Measurements from ENCODE around the gene KCNF1.

KCNF1 gene

DNA sequence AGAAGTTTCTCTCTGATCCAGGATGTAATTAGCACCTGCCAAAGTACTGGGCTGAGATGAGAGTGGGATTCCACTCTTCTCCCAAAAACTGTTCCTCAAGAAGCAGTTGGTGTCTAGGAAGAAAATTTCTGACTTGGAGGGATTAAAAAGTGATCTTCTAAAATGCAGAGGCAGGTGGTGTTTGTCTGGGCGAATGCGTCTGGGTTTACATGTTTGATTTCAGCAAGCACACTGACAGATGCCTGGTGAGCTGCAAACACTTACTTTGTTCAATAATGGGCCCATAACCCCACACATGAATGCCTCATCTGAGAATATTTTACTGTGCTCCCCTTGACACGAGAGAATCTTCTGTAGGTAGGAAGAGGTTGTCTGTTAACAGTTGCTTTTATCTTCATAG is 24.3 kb upstream of the KCNF1 start:
- DNase-seq (ENCODE audit: insufficient read length, low spot score) (no peak), FAIRE-seq (no peak)
- TF ChIP-seq POLR2AphosphoS5 (IDR thresholded peaks at IDR 0.05; ENCODE audit: low read depth, low read length) = no peak
- no peak for TF ChIP-seq POU2F2 (IDR thresholded peaks at IDR 0.05; ENCODE audit: low read depth, low read length)
- TF ChIP-seq SPI1 (IDR thresholded peaks at IDR 0.05; ENCODE audit: low read depth, low read length) = no peak

GRCh38 chr2:10889651-10890215 is 22.0 kb upstream of the KCNF1 start:
- no peak for TF ChIP-seq PAX5 (IDR thresholded peaks at IDR 0.05; ENCODE audit: insufficient read depth, low read length, severe bottlenecking)
- no peak for TF ChIP-seq POU2F2 (IDR thresholded peaks at IDR 0.05; ENCODE audit: low read depth, low read length)
- TF ChIP-seq POLR2AphosphoS5 (IDR thresholded peaks at IDR 0.05; ENCODE audit: low read depth, low read length) = no peak
- TF ChIP-seq POLR2A (IDR thresholded peaks at IDR 0.05; ENCODE audit: low read depth, low read length) = no peak
- TF ChIP-seq TAF1 (IDR thresholded peaks at IDR 0.05; ENCODE audit: low read depth, low read length) = no peak
- no peak for TF ChIP-seq SPI1 (IDR thresholded peaks at IDR 0.05; ENCODE audit: low read depth, low read length)
- DNase-seq (ENCODE audit: insufficient read length, low spot score) (no peak), FAIRE-seq (no peak)

- TF ChIP-seq SPI1 (IDR thresholded peaks at IDR 0.05; ENCODE audit: low read depth, low read length) (no peak), PAX5 (IDR thresholded peaks at IDR 0.05; ENCODE audit: insufficient read depth, low read length, severe bottlenecking) (no peak), POLR2A (IDR thresholded peaks at IDR 0.05; ENCODE audit: low read depth, low read length) (no peak), TAF1 (IDR thresholded peaks at IDR 0.05; ENCODE audit: low read depth, low read length) (no peak), POLR2AphosphoS5 (IDR thresholded peaks at IDR 0.05; ENCODE audit: low read depth, low read length) (no peak), POU2F2 (IDR thresholded peaks at IDR 0.05; ENCODE audit: low read depth, low read length) (no peak)
- FAIRE-seq (no peak), DNase-seq (ENCODE audit: insufficient read length, low spot score) (no peak)
Observed at GRCh38 chr2:10890706-10891270, 20.9 kb upstream of the KCNF1 start.

DNA sequence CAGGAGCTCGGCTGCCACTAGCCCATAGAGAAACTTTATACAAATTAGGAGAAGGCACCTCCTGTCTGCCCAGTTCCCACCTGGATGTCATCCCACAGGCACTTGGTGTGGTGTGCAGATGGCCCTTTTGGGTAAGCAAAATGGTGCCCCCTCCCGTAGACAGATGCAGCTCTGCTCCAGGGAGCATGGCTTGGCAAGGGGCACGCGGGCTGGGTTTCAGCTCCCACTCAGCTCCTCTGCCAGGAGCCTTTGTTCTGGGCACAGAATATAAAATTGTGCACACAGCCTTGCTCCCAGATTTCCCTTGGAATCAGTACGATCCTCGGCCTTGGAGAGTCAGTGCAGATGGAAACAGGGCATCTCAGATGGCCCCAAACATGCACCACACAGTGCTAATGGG is 20.3 kb upstream of the KCNF1 start:
- FAIRE-seq = no peak

DNA sequence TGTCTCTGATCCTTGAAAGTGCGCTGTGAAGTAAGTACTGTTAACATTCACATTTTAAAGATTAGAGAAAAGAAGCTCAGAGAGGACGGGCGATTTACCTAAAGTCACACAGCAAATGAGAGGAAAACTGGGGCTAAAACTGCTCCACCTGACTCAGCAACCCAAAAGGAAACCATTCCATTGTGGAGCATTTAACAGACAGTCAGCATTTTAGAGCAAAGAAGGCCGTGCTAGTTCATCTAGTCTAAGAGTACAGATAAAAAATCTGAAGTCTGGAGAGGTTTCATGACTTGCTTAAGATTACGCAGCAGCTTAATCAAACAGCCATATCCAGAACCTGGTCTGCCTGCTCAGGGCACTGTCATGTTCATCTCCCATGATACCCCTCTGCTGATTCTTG is 19.9 kb upstream of the KCNF1 start:
- FAIRE-seq (no peak), DNase-seq (ENCODE audit: insufficient read length, low spot score) (no peak)
- TF ChIP-seq POLR2A (IDR thresholded peaks at IDR 0.05; ENCODE audit: low read depth, low read length) = no peak
- no peak for TF ChIP-seq POU2F2 (IDR thresholded peaks at IDR 0.05; ENCODE audit: low read depth, low read length)
- no peak for TF ChIP-seq POLR2AphosphoS5 (IDR thresholded peaks at IDR 0.05; ENCODE audit: low read depth, low read length)
- no peak for TF ChIP-seq PAX5 (IDR thresholded peaks at IDR 0.05; ENCODE audit: insufficient read depth, low read length, severe bottlenecking)

More for the DNA sequence above, 20.3 kb upstream of the KCNF1 start:
- TF ChIP-seq POU2F2 (IDR thresholded peaks at IDR 0.05; ENCODE audit: low read depth, low read length) (no peak), TAF1 (IDR thresholded peaks at IDR 0.05; ENCODE audit: low read depth, low read length) (no peak), POLR2AphosphoS5 (IDR thresholded peaks at IDR 0.05; ENCODE audit: low read depth, low read length) (no peak), SPI1 (IDR thresholded peaks at IDR 0.05; ENCODE audit: low read depth, low read length) (no peak), PAX5 (IDR thresholded peaks at IDR 0.05; ENCODE audit: insufficient read depth, low read length, severe bottlenecking) (no peak), POLR2A (IDR thresholded peaks at IDR 0.05; ENCODE audit: low read depth, low read length) (no peak)
- DNase-seq (ENCODE audit: insufficient read length, low spot score) = no peak

DNA sequence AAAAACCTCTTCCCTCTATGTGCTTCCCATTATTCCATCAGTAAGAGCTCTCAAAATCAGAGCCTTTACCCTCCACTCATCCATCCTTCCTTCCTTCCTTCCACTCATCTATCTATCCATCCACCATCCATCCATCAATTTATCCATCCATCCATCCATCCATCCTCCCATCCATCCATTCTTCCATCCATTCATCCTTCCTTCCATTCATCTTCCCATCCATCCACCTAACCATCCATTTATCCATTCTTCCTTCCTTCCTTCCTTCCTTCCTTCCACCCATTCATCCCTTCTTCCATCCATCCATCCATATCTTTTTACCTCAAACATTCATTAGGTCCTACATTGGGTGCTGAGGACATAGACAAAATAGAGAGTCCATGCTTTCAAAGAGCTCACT is 19.4 kb upstream of the KCNF1 start:
- no peak for FAIRE-seq
- DNase-seq (ENCODE audit: insufficient read length, low spot score) = no peak
- no peak for TF ChIP-seq SPI1 (IDR thresholded peaks at IDR 0.05; ENCODE audit: low read depth, low read length)
- TF ChIP-seq PAX5 (IDR thresholded peaks at IDR 0.05; ENCODE audit: insufficient read depth, low read length, severe bottlenecking) = no peak
- TF ChIP-seq POLR2A (IDR thresholded peaks at IDR 0.05; ENCODE audit: low read depth, low read length) = no peak
- no peak for TF ChIP-seq TAF1 (IDR thresholded peaks at IDR 0.05; ENCODE audit: low read depth, low read length)
- TF ChIP-seq POU2F2 (IDR thresholded peaks at IDR 0.05; ENCODE audit: low read depth, low read length) = no peak
- no peak for TF ChIP-seq POLR2AphosphoS5 (IDR thresholded peaks at IDR 0.05; ENCODE audit: low read depth, low read length)

DNA sequence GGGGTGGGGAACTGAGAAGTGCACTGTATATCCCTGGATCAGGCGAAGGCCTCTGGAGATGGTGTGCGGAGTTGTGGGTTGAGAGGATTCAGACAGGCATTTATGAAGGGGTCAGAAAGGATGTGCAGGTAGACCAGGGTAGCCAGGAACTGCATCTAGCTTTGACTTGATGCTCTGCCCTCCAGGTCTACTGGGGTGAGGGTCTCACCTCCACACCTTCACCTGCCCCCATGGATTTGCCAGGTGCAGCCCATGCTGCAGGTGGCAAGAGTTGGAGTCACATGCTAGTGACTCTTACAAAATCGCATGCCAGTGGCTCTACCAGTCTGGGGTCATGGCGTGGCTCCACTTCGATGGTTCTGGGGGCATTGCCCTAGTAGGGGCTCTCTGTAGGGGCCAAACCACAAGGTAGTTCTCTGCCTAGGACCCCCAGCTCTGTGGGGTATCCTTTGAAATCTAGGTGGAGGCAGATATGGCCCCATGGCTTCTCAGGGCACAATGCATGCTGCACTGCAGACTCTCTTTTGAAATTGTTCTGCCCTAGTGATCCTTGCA is 18.9 kb upstream of the KCNF1 start:
- FAIRE-seq (no peak), DNase-seq (ENCODE audit: insufficient read length, low spot score) (no peak)
- TF ChIP-seq TAF1 (IDR thresholded peaks at IDR 0.05; ENCODE audit: low read depth, low read length) (no peak), POLR2AphosphoS5 (IDR thresholded peaks at IDR 0.05; ENCODE audit: low read depth, low read length) (no peak), POU2F2 (IDR thresholded peaks at IDR 0.05; ENCODE audit: low read depth, low read length) (no peak), POLR2A (IDR thresholded peaks at IDR 0.05; ENCODE audit: low read depth, low read length) (no peak), PAX5 (IDR thresholded peaks at IDR 0.05; ENCODE audit: insufficient read depth, low read length, severe bottlenecking) (no peak)

DNA sequence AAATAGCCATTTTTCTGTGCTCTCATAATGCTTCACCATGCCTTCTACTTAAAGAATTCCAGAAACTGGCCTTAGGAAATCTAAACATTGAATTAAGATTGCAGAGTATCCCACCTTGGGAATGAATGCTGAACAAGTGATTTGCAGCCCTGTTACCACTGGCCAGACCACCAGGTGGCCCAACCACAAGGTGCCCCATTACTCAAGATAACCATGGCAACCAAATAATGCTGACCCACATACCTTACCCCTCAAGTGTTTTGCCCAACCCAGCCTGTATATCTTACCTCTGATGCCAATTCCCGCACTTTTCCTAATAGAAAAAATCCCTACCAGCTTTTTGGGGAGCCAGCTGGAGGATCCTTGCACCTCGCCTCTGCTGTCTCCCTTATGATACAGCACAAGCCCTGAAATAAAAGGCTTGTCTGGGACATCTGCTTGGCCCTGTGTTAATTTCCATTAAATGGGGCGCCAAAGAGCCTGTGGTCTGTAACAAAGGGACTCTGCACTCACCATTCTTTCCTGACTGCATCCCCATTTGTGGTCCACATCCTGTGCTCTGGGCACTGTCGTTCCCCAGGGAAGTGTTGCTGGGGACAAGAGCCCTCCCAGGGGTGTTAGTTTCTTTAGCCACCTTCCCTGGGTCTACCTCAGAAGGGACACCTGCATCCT is 17.3 kb upstream of the KCNF1 start:
- FAIRE-seq (no peak), DNase-seq (ENCODE audit: insufficient read length, low spot score) (no peak)
- TF ChIP-seq PAX5 (IDR thresholded peaks at IDR 0.05; ENCODE audit: insufficient read depth, low read length, severe bottlenecking) (no peak), TAF1 (IDR thresholded peaks at IDR 0.05; ENCODE audit: low read depth, low read length) (no peak), POLR2AphosphoS5 (IDR thresholded peaks at IDR 0.05; ENCODE audit: low read depth, low read length) (no peak), POU2F2 (IDR thresholded peaks at IDR 0.05; ENCODE audit: low read depth, low read length) (no peak), SPI1 (IDR thresholded peaks at IDR 0.05; ENCODE audit: low read depth, low read length) (no peak), POLR2A (IDR thresholded peaks at IDR 0.05; ENCODE audit: low read depth, low read length) (no peak)

- DNase-seq (ENCODE audit: insufficient read length, low spot score) = no peak
- no peak for FAIRE-seq
- TF ChIP-seq POLR2AphosphoS5 (IDR thresholded peaks at IDR 0.05; ENCODE audit: low read depth, low read length) (no peak), SPI1 (IDR thresholded peaks at IDR 0.05; ENCODE audit: low read depth, low read length) (no peak), PAX5 (IDR thresholded peaks at IDR 0.05; ENCODE audit: insufficient read depth, low read length, severe bottlenecking) (no peak), TAF1 (IDR thresholded peaks at IDR 0.05; ENCODE audit: low read depth, low read length) (no peak), POLR2A (IDR thresholded peaks at IDR 0.05; ENCODE audit: low read depth, low read length) (no peak), POU2F2 (IDR thresholded peaks at IDR 0.05; ENCODE audit: low read depth, low read length) (no peak)
Observed at GRCh38 chr2:10895231-10895630, 16.5 kb upstream of the KCNF1 start.
